Ishikawa (cell line): Measurements from ENCODE around the gene ERC1.

Experiments used
- CEBPB ChIP-seq: IDR thresholded peaks from 2 replicates; pipeline ENCODE4 v1.6.1; 2012
- CREB1 ChIP-seq: IDR thresholded peaks from 2 replicates; pipeline ENCODE4 v1.6.1; 2012; ENCODE audit warnings: low read depth
- EGR1 ChIP-seq: IDR thresholded peaks from 2 replicates; pipeline ENCODE4 v1.6.1; 2012
- EP300 ChIP-seq: IDR thresholded peaks from 2 replicates; pipeline ENCODE4 v1.6.1; 2012; ENCODE audit warnings: borderline replicate concordance
- FOXM1 ChIP-seq: IDR thresholded peaks from 2 replicates; pipeline ENCODE4 v1.6.1; 2012; ENCODE audit warnings: low read depth, borderline replicate concordance
- NFIC ChIP-seq: IDR thresholded peaks from 2 replicates; pipeline ENCODE4 v1.6.1; 2012
- RAD21 ChIP-seq: IDR thresholded peaks from 2 replicates; pipeline ENCODE4 v1.6.1; 2012; ENCODE audit warnings: low read depth
- REST ChIP-seq: IDR thresholded peaks from 2 replicates; pipeline ENCODE4 v1.6.1; 2012; ENCODE audit warnings: low read depth, mild to moderate bottlenecking
- TAF1 ChIP-seq: IDR thresholded peaks from 2 replicates; pipeline ENCODE4 v1.6.1; 2012; ENCODE audit warnings: low read depth, mild to moderate bottlenecking
- TEAD4 ChIP-seq: IDR thresholded peaks from 2 replicates; pipeline ENCODE4 v1.6.1; 2012
- USF1 ChIP-seq: IDR thresholded peaks from 2 replicates; pipeline ENCODE4 v1.6.1; 2012
- YY1 ChIP-seq: IDR thresholded peaks from 2 replicates; pipeline ENCODE4 v1.6.1; 2012; ENCODE audit warnings: low read depth
- ZBTB7A ChIP-seq: IDR thresholded peaks from 2 replicates; pipeline ENCODE4 v1.6.1; 2012; ENCODE audit warnings: low read depth
- TF ChIP-seq, protein P1 (sequence below): IDR thresholded peaks from 2 replicates; pipeline ENCODE4 v1.6.1; 2012

GRCh38 chr12:1001507-1001906 lies 10.5 kb downstream of the ERC1 start:
- TF ChIP-seq YY1 (no peak), REST (no peak), EP300 (no peak), TAF1 (no peak), RAD21 (no peak), FOXM1 (no peak), TEAD4 (no peak), CREB1 (no peak), EGR1 (no peak), NFIC (no peak), CEBPB (no peak), ZBTB7A (no peak), USF1 (no peak)
- TF ChIP-seq, protein P1, sequence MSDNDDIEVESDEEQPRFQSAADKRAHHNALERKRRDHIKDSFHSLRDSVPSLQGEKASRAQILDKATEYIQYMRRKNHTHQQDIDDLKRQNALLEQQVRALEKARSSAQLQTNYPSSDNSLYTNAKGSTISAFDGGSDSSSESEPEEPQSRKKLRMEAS, result no peak
